Measurements from ENCODE around the gene RPL13.

The RPL13 gene

GRCh38 chr16:89560378-89561141 lies at the start of gene RPL13:
TSS of gene RPL13 (plus strand) at chr16:89560682. CDS start at chr16:89560960, 278 bp downstream.
- H3K9ac ChIP-seq (ENCODE audit: low read depth, low read length), result peak within 1 kb of the TSS; percentile 97
- H3K4me3 ChIP-seq (ENCODE audit: low read depth in 1 of 2, low read length in 2 of 2), result peak within 1 kb of the TSS; percentile 39 to 84
- peak within 1 kb of the TSS; percentile 89 for H3K4me2 ChIP-seq (ENCODE audit: insufficient read depth, low read length)
- peaks cover 44% of the 10 kb centered on the region for H3K79me2 ChIP-seq (ENCODE audit: insufficient read depth, low read length)
- peak; percentile 95 for DNase-seq
- TF ChIP-seq CTCF (IDR thresholded peaks at IDR 0.05; ENCODE audit: borderline replicate concordance, extremely low read depth, low read length, poor library complexity, severe bottlenecking), result peak; percentile 15
- no peak for TF ChIP-seq EZH2 (IDR thresholded peaks at IDR 0.05; ENCODE audit: borderline replicate concordance, low read depth, low read length, severe bottlenecking)
- no peaks in the 10 kb centered on the region for H3K9me3 ChIP-seq (ENCODE audit: insufficient read depth, low read length, severe bottlenecking)
- H3K27ac ChIP-seq (ENCODE audit: low read length), result peak within 1 kb of the TSS; percentile 84
- H3K27me3 ChIP-seq (ENCODE audit: insufficient read depth, low read length, poor library complexity), result no peaks in the 10 kb centered on the region
- H2AFZ ChIP-seq (ENCODE audit: low read depth, low read length), result peak within 1 kb of the TSS; percentile 89
- peaks cover 49% of the 10 kb centered on the region for H4K20me1 ChIP-seq (ENCODE audit: insufficient read depth, low read length)
- H3K36me3 ChIP-seq (ENCODE audit: insufficient read depth, low read length), result peaks cover 65% of the 10 kb centered on the region
- peaks cover 36% of the 10 kb centered on the region for H3K4me1 ChIP-seq (ENCODE audit: insufficient read depth, low read length)
- ATAC-seq (ENCODE audit: insufficient read depth, low read depth), result peak; percentile 90

DNA sequence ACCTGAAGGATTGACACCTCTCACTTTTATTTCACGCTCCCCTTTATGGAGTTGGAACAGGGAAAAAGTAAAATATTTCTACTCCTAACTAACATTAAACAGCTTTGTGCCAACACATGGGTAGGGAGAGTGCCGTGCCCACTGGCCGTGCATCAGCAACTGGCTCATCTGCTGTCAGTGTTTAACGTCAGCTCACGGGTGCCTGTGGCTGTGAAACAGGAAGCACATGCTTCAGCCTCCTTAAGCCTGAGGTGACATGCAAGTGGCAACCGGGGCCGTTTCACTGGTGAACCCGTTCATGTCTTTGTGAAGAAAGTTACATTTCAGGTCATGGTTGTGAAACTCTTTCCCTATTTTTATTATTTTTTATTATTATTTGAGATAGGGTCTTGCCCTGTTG lies 49.1 kb upstream of the RPL13 start:
- Histone ChIP-seq H3K27ac (ENCODE audit: low read length) (no peak overlapping the region), H3K9ac (ENCODE audit: low read depth, low read length) (no peak overlapping the region), H3K79me2 (ENCODE audit: insufficient read depth, low read length) (peaks cover 60% of the 10 kb centered on the region), H3K4me3 (ENCODE audit: low read depth in 1 of 2, low read length in 2 of 2) (no peak overlapping the region), H3K4me1 (ENCODE audit: insufficient read depth, low read length) (peaks cover 24% of the 10 kb centered on the region), H3K36me3 (ENCODE audit: insufficient read depth, low read length) (peaks cover 48% of the 10 kb centered on the region), H4K20me1 (ENCODE audit: insufficient read depth, low read length) (peaks cover 19% of the 10 kb centered on the region), H3K4me2 (ENCODE audit: insufficient read depth, low read length) (no peak overlapping the region), H3K27me3 (ENCODE audit: insufficient read depth, low read length, poor library complexity) (no peaks in the 10 kb centered on the region), H3K9me3 (ENCODE audit: insufficient read depth, low read length, severe bottlenecking) (no peaks in the 10 kb centered on the region), H2AFZ (ENCODE audit: low read depth, low read length) (no peak overlapping the region)
- no peak for ATAC-seq (ENCODE audit: insufficient read depth, low read depth)
- no peak for DNase-seq
- no peak for TF ChIP-seq EZH2 (IDR thresholded peaks at IDR 0.05; ENCODE audit: borderline replicate concordance, low read depth, low read length, severe bottlenecking)
- no peak for TF ChIP-seq CTCF (IDR thresholded peaks at IDR 0.05; ENCODE audit: borderline replicate concordance, extremely low read depth, low read length, poor library complexity, severe bottlenecking)

DNA sequence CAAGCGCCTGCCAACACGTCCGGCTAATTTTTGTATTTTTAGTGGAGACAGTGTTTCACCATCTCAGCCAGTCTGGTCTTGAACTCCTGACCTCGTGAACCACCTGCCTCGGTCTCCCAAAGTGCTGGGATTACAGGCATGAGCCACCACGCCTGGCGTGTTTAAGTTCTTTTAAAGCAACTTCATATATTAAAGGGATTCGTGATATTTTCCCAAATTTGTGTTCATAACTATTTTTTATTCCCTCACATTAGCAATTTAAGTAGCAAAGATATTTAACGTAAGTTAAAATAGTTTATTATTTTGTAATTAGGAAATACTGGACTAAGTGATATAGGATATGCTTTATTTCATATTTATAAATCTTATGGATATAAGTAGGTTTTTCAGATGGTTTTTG lies 48.0 kb upstream of the RPL13 start:
- Histone ChIP-seq H3K4me1 (ENCODE audit: insufficient read depth, low read length) (peaks cover 15% of the 10 kb centered on the region), H4K20me1 (ENCODE audit: insufficient read depth, low read length) (peaks cover 19% of the 10 kb centered on the region), H3K79me2 (ENCODE audit: insufficient read depth, low read length) (peaks cover 58% of the 10 kb centered on the region), H3K27ac (ENCODE audit: low read length) (no peak overlapping the region), H3K4me3 (ENCODE audit: low read depth in 1 of 2, low read length in 2 of 2) (no peak overlapping the region), H3K27me3 (ENCODE audit: insufficient read depth, low read length, poor library complexity) (no peaks in the 10 kb centered on the region), H2AFZ (ENCODE audit: low read depth, low read length) (no peak overlapping the region), H3K4me2 (ENCODE audit: insufficient read depth, low read length) (no peak overlapping the region), H3K36me3 (ENCODE audit: insufficient read depth, low read length) (peaks cover 56% of the 10 kb centered on the region), H3K9me3 (ENCODE audit: insufficient read depth, low read length, severe bottlenecking) (no peaks in the 10 kb centered on the region), H3K9ac (ENCODE audit: low read depth, low read length) (no peak overlapping the region)
- TF ChIP-seq EZH2 (IDR thresholded peaks at IDR 0.05; ENCODE audit: borderline replicate concordance, low read depth, low read length, severe bottlenecking) (no peak), CTCF (IDR thresholded peaks at IDR 0.05; ENCODE audit: borderline replicate concordance, extremely low read depth, low read length, poor library complexity, severe bottlenecking) (no peak)
- no peak for ATAC-seq (ENCODE audit: insufficient read depth, low read depth)
- no peak for DNase-seq
